Activated CD8-positive, alpha-beta T cell treated with anti-CD3 and anti-CD28 coated beads, Interleukin-2, amount 10 ng/mL, durations not matched to agents 7 days and 5 days (primary cell): ENCODE results near the gene SLC19A1. TPM values are rescaled to one million over a fixed set of nuclear protein-coding genes. Genes with fewer than 3 reads are reported as not detected.

ENCODE experiments used
- ATAC-seq: fragments of 150-1000 bp; cut with Tn5 transposase; one replicate; pipeline ENCODE4 v1.10.0; 2021; ENCODE audit warnings: moderate library complexity
- CTCF ChIA-PET: fragments of 350-600 bp; sonication (Branson Sonifier 250); formaldehyde crosslinking; loops from one replicate; lab custom pipeline; 2021; ENCODE audit warnings: antibody characterized with exemption; lab: Charles Lee
- POLR2A ChIA-PET: fragments of 350-600 bp; sonication (Branson Sonifier 250); formaldehyde crosslinking; loops from one replicate; lab custom pipeline; 2021; ENCODE audit warnings: antibody characterized with exemption; lab: Charles Lee
- DNase-seq: peaks from one replicate; pipeline ENCODE4 v3.0.0-alpha.2; 2020
- H3K27ac Mint-ChIP-seq: one replicate; pipeline ENCODE4 v1.8.0; 2021; ENCODE audit warnings: mild to moderate bottlenecking, mixed read lengths
- H3K27me3 Mint-ChIP-seq: one replicate; pipeline ENCODE4 v1.8.0; 2021; ENCODE audit warnings: low read depth, mixed read lengths
- H3K36me3 Mint-ChIP-seq: one replicate; pipeline ENCODE4 v1.8.0; 2021; ENCODE audit warnings: low read depth, mixed read lengths
- H3K4me1 Mint-ChIP-seq: one replicate; pipeline ENCODE4 v1.8.0; 2021; ENCODE audit warnings: low read depth, mixed read lengths
- H3K4me3 Mint-ChIP-seq: one replicate; pipeline ENCODE4 v1.8.0; 2021; ENCODE audit warnings: mild to moderate bottlenecking, mixed read lengths
- H3K9me3 Mint-ChIP-seq: one replicate; pipeline ENCODE4 v1.8.0; 2022; ENCODE audit warnings: mixed read lengths; ENCODE audit not compliant: insufficient read depth
- total RNA-seq, 2 experiments: library from RNA; stranded (reverse); gene quantifications; one replicate each; pipeline ENCODE4 v1.2.3, GENCODE V29; 2021

The SLC19A1 gene
- total RNA-seq, 2 experiments from 2014 or later, result 44.4 to 51.6 TPM

GRCh38 chr21:45476582-45476981, 65.7 kb downstream of the SLC19A1 start:
- H3K9me3 Mint-ChIP-seq, result no peaks in the 10 kb centered on the region
- CTCF ChIA-PET, result interaction anchor here (1.4 kb wide), 1 partner anchor 80 kb away, joined by 4 read pairs; no protein-coding TSS in a partner anchor
- POLR2A ChIA-PET, result no interaction called here
- no peak for DNase-seq
- peak overlapping the region; percentile 46 for H3K27ac Mint-ChIP-seq
- ATAC-seq, result no peak
- peaks cover 24% of the 10 kb centered on the region for H3K4me1 Mint-ChIP-seq
- H3K36me3 Mint-ChIP-seq, result no peaks in the 10 kb centered on the region
- H3K27me3 Mint-ChIP-seq, result no peaks in the 10 kb centered on the region
- no peak overlapping the region for H3K4me3 Mint-ChIP-seq

- Mint-ChIP-seq H3K4me3 (no peak overlapping the region), H3K27ac (peak overlapping the region; percentile 46)
Observed at GRCh38 chr21:45475797-45476570, 66.3 kb downstream of the SLC19A1 start.

GRCh38 chr21:45475004-45475685, 67.1 kb downstream of the SLC19A1 start:
- Mint-ChIP-seq H3K9me3 (no peaks in the 10 kb centered on the region), H3K27me3 (no peaks in the 10 kb centered on the region), H3K27ac (no peak overlapping the region), H3K4me3 (no peak overlapping the region), H3K4me1 (peaks cover 29% of the 10 kb centered on the region), H3K36me3 (no peaks in the 10 kb centered on the region)
- ChIA-PET POLR2A (no interaction called here), CTCF (no interaction called here)
- no peak for ATAC-seq
- DNase-seq, result no peak

More at GRCh38 chr21:45475797-45476570, 66.3 kb downstream of the SLC19A1 start:
- H3K9me3 Mint-ChIP-seq, result no peaks in the 10 kb centered on the region
- H3K4me1 Mint-ChIP-seq, result peaks cover 29% of the 10 kb centered on the region
- ChIA-PET POLR2A (no interaction called here), CTCF (no interaction called here)
- DNase-seq, result no peak
- no peaks in the 10 kb centered on the region for H3K27me3 Mint-ChIP-seq
- no peaks in the 10 kb centered on the region for H3K36me3 Mint-ChIP-seq
- ATAC-seq, result no peak

GRCh38 chr21:45474323-45474950, 67.8 kb downstream of the SLC19A1 start:
- ChIA-PET POLR2A (no interaction called here), CTCF (no interaction called here)
- no peak for ATAC-seq
- Mint-ChIP-seq H3K27me3 (no peaks in the 10 kb centered on the region), H3K36me3 (no peaks in the 10 kb centered on the region), H3K4me1 (peaks cover 28% of the 10 kb centered on the region), H3K9me3 (no peaks in the 10 kb centered on the region), H3K4me3 (no peak overlapping the region), H3K27ac (peak overlapping the region; percentile 1)
- DNase-seq, result no peak

GRCh38 chr21:45473496-45474322, 68.5 kb downstream of the SLC19A1 start:
- CTCF ChIA-PET, result no interaction called here
- DNase-seq, result no peak
- no peak for ATAC-seq
- peak overlapping the region; percentile 1 for H3K27ac Mint-ChIP-seq
- no peaks in the 10 kb centered on the region for H3K36me3 Mint-ChIP-seq
- POLR2A ChIA-PET, result interaction anchor here (0.5 kb wide), 1 partner anchor 59 kb away, joined by 4 read pairs; no protein-coding TSS in a partner anchor
- peaks cover 21% of the 10 kb centered on the region for H3K4me1 Mint-ChIP-seq
- H3K9me3 Mint-ChIP-seq, result no peaks in the 10 kb centered on the region
- H3K27me3 Mint-ChIP-seq, result no peaks in the 10 kb centered on the region
- H3K4me3 Mint-ChIP-seq, result no peak overlapping the region

- DNase-seq (no peak), ATAC-seq (no peak)
- Mint-ChIP-seq H3K27me3 (no peaks in the 10 kb centered on the region), H3K36me3 (no peaks in the 10 kb centered on the region), H3K4me1 (peaks cover 12% of the 10 kb centered on the region), H3K9me3 (no peaks in the 10 kb centered on the region), H3K27ac (no peak overlapping the region), H3K4me3 (no peak overlapping the region)
- ChIA-PET CTCF (no interaction called here), POLR2A (no interaction called here)
Observed at GRCh38 chr21:45472445-45473365, 69.5 kb downstream of the SLC19A1 start.

GRCh38 chr21:45471525-45472221, 70.6 kb downstream of the SLC19A1 start:
- Mint-ChIP-seq H3K9me3 (no peaks in the 10 kb centered on the region), H3K4me3 (no peak overlapping the region), H3K36me3 (no peaks in the 10 kb centered on the region), H3K27me3 (no peaks in the 10 kb centered on the region), H3K4me1 (peaks cover 12% of the 10 kb centered on the region), H3K27ac (no peak overlapping the region)
- DNase-seq, result no peak
- ChIA-PET POLR2A (no interaction called here), CTCF (no interaction called here)
- no peak for ATAC-seq

- H3K4me3 Mint-ChIP-seq, result no peak overlapping the region
- H3K27ac Mint-ChIP-seq, result peak overlapping the region; percentile 55
- CTCF ChIA-PET, result no interaction called here
- ATAC-seq (no peak), DNase-seq (no peak)
- H3K4me1 Mint-ChIP-seq, result peaks cover 9% of the 10 kb centered on the region
- POLR2A ChIA-PET, result no interaction called here
- no peaks in the 10 kb centered on the region for H3K27me3 Mint-ChIP-seq
- no peaks in the 10 kb centered on the region for H3K36me3 Mint-ChIP-seq
- H3K9me3 Mint-ChIP-seq, result no peaks in the 10 kb centered on the region
Observed at GRCh38 chr21:45470773-45471524, 71.3 kb downstream of the SLC19A1 start.

GRCh38 chr21:45470087-45470515, 72.1 kb downstream of the SLC19A1 start:
- no peak overlapping the region for H3K4me3 Mint-ChIP-seq
- H3K27me3 Mint-ChIP-seq, result no peaks in the 10 kb centered on the region
- ATAC-seq (no peak), DNase-seq (no peak)
- H3K27ac Mint-ChIP-seq, result no peak overlapping the region
- no peaks in the 10 kb centered on the region for H3K36me3 Mint-ChIP-seq
- H3K9me3 Mint-ChIP-seq, result no peaks in the 10 kb centered on the region
- ChIA-PET POLR2A (no interaction called here), CTCF (no interaction called here)
- peaks cover 9% of the 10 kb centered on the region for H3K4me1 Mint-ChIP-seq
